IMR-90 (cell line): ENCODE measurements around the gene MAP4. TPM values are rescaled to one million over a fixed set of nuclear protein-coding genes. Genes with fewer than 3 reads are reported as not detected.

ENCODE experiments used
- ATAC-seq: fragments of 200-7000 bp; cut with Tn5 transposase; 2 replicates; pipeline ENCODE4 v1.9.1; 2020; ENCODE audit warnings: low read depth, mild to moderate bottlenecking, moderate library complexity
- BruUV-seq: library from RNA; stranded (reverse); fragments of 400-500 nt; replicated peaks from 2 replicates; lab custom pipeline; 2021; lab: Mats Ljungman, UMichigan
- CTCF ChIA-PET: fragments of 300-600 bp; formaldehyde crosslinking; extraction: SDS; loops from one replicate; lab custom pipeline; 2021; ENCODE audit warnings: antibody characterized with exemption; lab: Yijun Ruan, JAX
- POLR2A ChIA-PET: fragments of 300-600 bp; sonication (Branson Sonifier 250); formaldehyde crosslinking; loops from one replicate; lab custom pipeline; 2022; ENCODE audit warnings: antibody characterized with exemption; ENCODE audit not compliant: unreplicated experiment; lab: Charles Lee
- DNase-seq: peaks from one replicate; pipeline ENCODE4 v3.0.0; 2013
- H2AFZ ChIP-seq: replicated peaks from 2 replicates; pipeline ENCODE3; 2013; ENCODE audit warnings: low read length, mild to moderate bottlenecking; ENCODE audit not compliant: poor library complexity
- H2AK5ac ChIP-seq: 2 replicates; pipeline ENCODE4 v1.6.1; 2013; ENCODE audit warnings: low read depth, low read length, inconsistent platforms
- H2AK9ac ChIP-seq: replicated peaks from 2 replicates; pipeline ENCODE3; 2013; ENCODE audit warnings: mild to moderate bottlenecking, low read depth, low read length, moderate library complexity; ENCODE audit not compliant: poor library complexity
- H2BK120ac ChIP-seq: 2 replicates; pipeline ENCODE4 v1.6.1; 2013; ENCODE audit warnings: low read depth, low read length, inconsistent platforms
- H2BK15ac ChIP-seq: 3 replicates; pipeline ENCODE4 v1.6.1; 2013; ENCODE audit warnings: low read depth, low read length, inconsistent platforms
- H2BK20ac ChIP-seq: 2 replicates; pipeline ENCODE4 v1.6.1; 2013; ENCODE audit warnings: low read depth, mild to moderate bottlenecking, inconsistent platforms, low read length, moderate library complexity
- H2BK5ac ChIP-seq: 2 replicates; pipeline ENCODE4 v1.6.1; 2013; ENCODE audit warnings: mild to moderate bottlenecking, low read depth, low read length, inconsistent platforms; ENCODE audit not compliant: poor library complexity, severe bottlenecking
- H3K14ac ChIP-seq: replicated peaks from 2 replicates; pipeline ENCODE4 v1.6.1; 2013; ENCODE audit warnings: low read depth, low read length, inconsistent platforms
- H3K18ac ChIP-seq: 2 replicates; pipeline ENCODE4 v1.6.1; 2013; ENCODE audit warnings: low read depth, low read length, control low read depth
- H3K23ac ChIP-seq: 2 replicates; pipeline ENCODE4 v1.6.1; 2013; ENCODE audit warnings: low read depth, low read length, inconsistent platforms
- H3K27ac ChIP-seq: 2 replicates; pipeline ENCODE4 v1.5.1; 2013; ENCODE audit warnings: mild to moderate bottlenecking, control low read depth, low read length; ENCODE audit not compliant: insufficient read depth
- H3K27me3 ChIP-seq: 2 replicates; pipeline ENCODE4 v1.6.1; 2013; ENCODE audit warnings: low read length; ENCODE audit not compliant: control insufficient read depth, insufficient read depth
- H3K36me3 ChIP-seq: 2 replicates; pipeline ENCODE4 v1.6.1; 2013; ENCODE audit warnings: low read length, mixed read lengths; ENCODE audit not compliant: control insufficient read depth, insufficient read depth
- H3K4ac ChIP-seq: 2 replicates; pipeline ENCODE4 v1.6.1; 2013; ENCODE audit warnings: low read depth, low read length, inconsistent platforms
- H3K4me1 ChIP-seq: 2 replicates; pipeline ENCODE4 v1.6.1; 2013; ENCODE audit warnings: low read length, mixed read lengths; ENCODE audit not compliant: control insufficient read depth, insufficient read depth
- H3K4me2 ChIP-seq: 2 replicates; pipeline ENCODE4 v1.6.1; 2013; ENCODE audit warnings: low read depth, mild to moderate bottlenecking, control low read depth, low read length, moderate library complexity
- H3K4me3 ChIP-seq: 2 replicates; pipeline ENCODE4 v1.5.1; 2013; ENCODE audit warnings: low read depth, mild to moderate bottlenecking, control low read depth, low read length, moderate library complexity; ENCODE audit not compliant: insufficient read depth
- H3K56ac ChIP-seq: 2 replicates; pipeline ENCODE4 v1.6.1; 2013; ENCODE audit warnings: low read length, inconsistent platforms; ENCODE audit not compliant: insufficient read depth; ENCODE audit errors: extremely low read depth
- H3K79me1 ChIP-seq, 2 experiments: 2 replicates each; pipeline ENCODE4 v1.6.1; 2013; ENCODE audit warnings: low read length in 2 of 2, inconsistent platforms in 1 of 2, low read depth in 1 of 2
- H3K9ac ChIP-seq: 2 replicates; pipeline ENCODE4 v1.6.1; 2013; ENCODE audit warnings: low read depth, low read length, control low read depth
- H3K9me1 ChIP-seq: 2 replicates; pipeline ENCODE4 v1.6.1; 2013; ENCODE audit warnings: low read length, inconsistent platforms; ENCODE audit not compliant: insufficient read depth
- H3K9me3 ChIP-seq: 2 replicates; pipeline ENCODE4 v1.6.1; 2013; ENCODE audit warnings: low read length; ENCODE audit not compliant: control insufficient read depth, insufficient read depth
- H4K20me1 ChIP-seq: 2 replicates; pipeline ENCODE4 v1.6.1; 2013; ENCODE audit warnings: low read length, inconsistent platforms; ENCODE audit not compliant: insufficient read depth
- H4K5ac ChIP-seq: 2 replicates; pipeline ENCODE4 v1.6.1; 2013; ENCODE audit warnings: mild to moderate bottlenecking, low read depth, low read length, control low read depth
- H4K8ac ChIP-seq, 2 experiments: 2 replicates each; pipeline ENCODE4 v1.6.1; 2013; ENCODE audit warnings: low read depth in 2 of 2, low read length in 2 of 2, control low read depth in 1 of 2, inconsistent platforms in 1 of 2
- H4K91ac ChIP-seq: 2 replicates; pipeline ENCODE4 v1.6.1; 2013; ENCODE audit warnings: low read depth, low read length, inconsistent platforms; ENCODE audit not compliant: insufficient read depth
- CEBPB ChIP-seq: IDR thresholded peaks from 2 replicates; pipeline ENCODE4 v1.6.1; 2012; ENCODE audit warnings: low read depth, low read length, improper control_type of control experiment
- RAD21 ChIP-seq: IDR thresholded peaks from 2 replicates; pipeline ENCODE4 v1.6.1; 2012; ENCODE audit warnings: low read length, improper control_type of control experiment
- WGBS, 2 experiments: methylation state at CpG; one replicate each; pipeline versions ENCODE4 v1.1.5 to v1.1.7; 2013; ENCODE audit warnings: missing lambda C conversion rate in 2 of 2; ENCODE audit not compliant: insufficient read length in 1 of 2; ENCODE audit errors: extremely low coverage in 2 of 2; 5-methylcytosine and 5-hydroxymethylcytosine counted together
- dilution Hi-C: fragments of 300-500 bp; cut with HindIII; formaldehyde crosslinking; loops from one replicate; pipeline ENCODE4 v1.14.3; 2018; ENCODE audit warnings: low sequenced_read_pairs; ENCODE audit not compliant: unreplicated experiment
- in situ Hi-C: fragments of 300-500 bp; cut with MboI; formaldehyde crosslinking; loops from 3 replicates; pipeline ENCODE4 v1.14.3; 2019; ENCODE audit warnings: low sequenced_read_pairs, inconsistent platforms, mixed read lengths
- intact Hi-C: fragments of 100-400 bp; cut with micrococcal nuclease; formaldehyde crosslinking; loops from 2 replicates; pipeline ENCODE4 v1.10.0; 2022
- polyA plus RNA-seq, 3 experiments: library from polyadenylated mRNA; depleted of rRNA; stranded (reverse); fragments of >200 nt; gene quantifications; 2 replicates each; pipeline ENCODE4 v1.2.3, GENCODE V29; 2012; ENCODE audit warnings: low replicate concordance in 1 of 3
- total RNA-seq: library from RNA; depleted of rRNA; stranded (reverse); fragments of >200 nt; gene quantifications from 2 replicates; pipeline ENCODE4 v1.2.3, GENCODE V29; 2012

The MAP4 gene
- total and polyA plus RNA-seq, 2 of the 4 experiments (the other 2 are of a cell fraction), result 87.8 to 216 TPM

DNA sequence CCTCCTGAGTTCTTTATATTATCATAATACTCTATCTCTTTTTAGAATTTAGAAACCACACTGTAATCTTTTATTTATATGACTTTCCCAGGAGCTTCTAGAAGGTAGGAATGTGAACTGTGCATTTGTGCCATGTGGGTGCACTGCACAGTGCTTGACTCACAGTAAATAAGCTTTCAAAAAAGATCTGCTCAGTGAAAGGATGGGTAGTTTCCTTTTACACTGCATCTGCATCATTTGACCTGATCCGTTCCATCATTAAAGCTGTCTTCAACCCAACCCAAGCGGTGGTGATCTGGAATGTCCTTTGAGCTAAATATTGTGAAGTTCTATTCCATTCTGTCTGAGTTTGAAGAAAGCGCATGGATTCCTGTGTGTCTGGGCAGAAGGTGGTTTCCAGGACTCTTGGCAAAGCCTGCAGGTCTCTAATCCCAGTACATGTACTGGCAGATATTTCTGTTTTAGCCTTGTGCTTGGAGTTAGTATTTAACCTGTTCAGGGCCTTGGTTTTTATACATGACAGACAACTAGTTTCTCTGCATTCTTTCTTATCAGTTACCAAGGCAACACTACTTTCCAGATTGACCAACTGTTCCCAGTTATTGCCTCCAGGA, 116.6 kb downstream of the MAP4 start:
- no peak overlapping the region for H2AK9ac ChIP-seq
- H3K27ac ChIP-seq, result no peak overlapping the region
- peaks cover 36 to 54% of the 10 kb centered on the region in 2 experiments for H3K79me1 ChIP-seq
- H2BK5ac ChIP-seq, result no peak overlapping the region
- no peak overlapping the region for H3K18ac ChIP-seq
- H3K23ac ChIP-seq, result no peak overlapping the region
- no peak overlapping the region for H4K5ac ChIP-seq
- BruUV-seq, result no TSS peak
- no peak overlapping the region for H4K91ac ChIP-seq
- H2BK20ac ChIP-seq, result no peak overlapping the region
- no peak overlapping the region for H2AFZ ChIP-seq
- TF ChIP-seq RAD21, result no peak
- TF ChIP-seq CEBPB, result no peak
- DNase-seq (peak; percentile 6), ATAC-seq (no peak)
- peaks cover 31% of the 10 kb centered on the region for H3K36me3 ChIP-seq
- H3K4me2 ChIP-seq, result no peak overlapping the region
- H3K4me3 ChIP-seq, result no peak overlapping the region
- ChIA-PET POLR2A (interaction anchor here (0.6 kb wide), 1 partner anchor 189 kb away, joined by 4 read pairs; no protein-coding TSS in a partner anchor), CTCF (no interaction called here)
- H3K4ac ChIP-seq, result no peak overlapping the region
- no peak overlapping the region for H2BK120ac ChIP-seq
- H3K14ac ChIP-seq, result no peak overlapping the region
- intact Hi-C loops, result no loop called here
- H4K8ac ChIP-seq, result no peak overlapping the region
- dilution Hi-C loops, result no loop called here
- H3K27me3 ChIP-seq, result no peaks in the 10 kb centered on the region
- no peak overlapping the region for H2AK5ac ChIP-seq
- H3K56ac ChIP-seq, result no peak overlapping the region
- no CpG with 5 or more reads among the region's 3 CpGs for WGBS, 2 experiments
- H3K9me3 ChIP-seq, result no peaks in the 10 kb centered on the region
- in situ Hi-C loops, result no loop called here
- peaks cover 2% of the 10 kb centered on the region; the same call in 1 of the 2 replicates for H3K9me1 ChIP-seq
- H3K9ac ChIP-seq, result no peak overlapping the region
- H2BK15ac ChIP-seq, result no peak overlapping the region
- H4K20me1 ChIP-seq, result peaks cover 7% of the 10 kb centered on the region; the same call in 1 of the 2 replicates
- H3K4me1 ChIP-seq, result no peaks in the 10 kb centered on the region; the same call in 1 of the 2 replicates
